Osteoblast (primary cell): ENCODE results near the gene MAU2. TPM values are rescaled to one million over a fixed set of nuclear protein-coding genes. Genes with fewer than 3 reads are reported as not detected.

Source experiments
- DNase-seq: peaks from one replicate; pipeline ENCODE4 v3.0.0; 2011; ENCODE audit warnings: low spot score, mixed read lengths; ENCODE audit not compliant: insufficient read length; ENCODE audit errors: missing footprints
- H2AFZ ChIP-seq: 2 replicates; pipeline ENCODE4 v1.6.0; 2011; ENCODE audit warnings: mild to moderate bottlenecking, low read length
- H3K27ac ChIP-seq: 2 replicates; pipeline ENCODE4 v1.5.1; 2011; ENCODE audit warnings: mild to moderate bottlenecking, low read depth, low read length, moderate library complexity
- H3K27me3 ChIP-seq: 2 replicates; pipeline ENCODE4 v1.6.0; 2012; ENCODE audit warnings: mild to moderate bottlenecking, control low read depth, inconsistent platforms, low read length, moderate library complexity; ENCODE audit not compliant: insufficient read depth
- H3K36me3 ChIP-seq: 2 replicates; pipeline ENCODE4 v1.5.1; 2011; ENCODE audit warnings: mild to moderate bottlenecking, low read length, control low read depth, moderate library complexity; ENCODE audit not compliant: insufficient read depth
- H3K4me1 ChIP-seq: 2 replicates; pipeline ENCODE4 v1.5.1; 2011; ENCODE audit warnings: mild to moderate bottlenecking, low read length, control low read depth, moderate library complexity; ENCODE audit not compliant: insufficient read depth
- H3K4me2 ChIP-seq: 2 replicates; pipeline ENCODE4 v1.6.0; 2011; ENCODE audit warnings: mild to moderate bottlenecking, low read length; ENCODE audit not compliant: insufficient read depth
- H3K4me3 ChIP-seq: fragments of 200-600 bp; sonication (generic); 3 replicates; pipeline ENCODE4 v1.5.1; 2012; ENCODE audit warnings: mild to moderate bottlenecking, low read length, inconsistent platforms; ENCODE audit not compliant: insufficient read depth
- H3K79me2 ChIP-seq: 2 replicates; pipeline ENCODE4 v1.6.0; 2012; ENCODE audit warnings: mild to moderate bottlenecking, low read length, control low read depth, inconsistent platforms; ENCODE audit not compliant: insufficient read depth
- H3K9me3 ChIP-seq: 2 replicates; pipeline ENCODE4 v1.5.1; 2011; ENCODE audit warnings: low read depth, low read length, control low read depth
- H4K20me1 ChIP-seq: 2 replicates; pipeline ENCODE4 v1.6.0; 2012; ENCODE audit warnings: mild to moderate bottlenecking, low read length, control low read depth; ENCODE audit not compliant: insufficient read depth
- CTCF ChIP-seq: IDR thresholded peaks from 2 replicates; pipeline ENCODE4 v1.5.1; 2011; ENCODE audit warnings: mild to moderate bottlenecking, low read depth, low read length, moderate library complexity; ENCODE audit errors: extremely low read depth
- total RNA-seq: library from RNA; depleted of rRNA; stranded (reverse); fragments of >200 nt; gene quantifications from 2 replicates; pipeline ENCODE4 v1.2.3, GENCODE V29; 2012

The MAU2 gene
- total RNA-seq, 1 donor: 39.1 TPM

GRCh38 chr19:19327672-19328071 lies 7.0 kb downstream of the MAU2 start:
- Histone ChIP-seq H3K36me3 (peaks cover 50% of the 10 kb centered on the region), H3K79me2 (peaks cover 77% of the 10 kb centered on the region), H3K4me3 (no peak overlapping the region), H3K4me2 (no peak overlapping the region), H2AFZ (no peak overlapping the region), H4K20me1 (peaks cover 34% of the 10 kb centered on the region), H3K27me3 (no peaks in the 10 kb centered on the region), H3K9me3 (no peaks in the 10 kb centered on the region), H3K4me1 (peaks cover 3% of the 10 kb centered on the region), H3K27ac (no peak overlapping the region)
- TF ChIP-seq CTCF: no peak
- DNase-seq: peak; percentile 66

DNA sequence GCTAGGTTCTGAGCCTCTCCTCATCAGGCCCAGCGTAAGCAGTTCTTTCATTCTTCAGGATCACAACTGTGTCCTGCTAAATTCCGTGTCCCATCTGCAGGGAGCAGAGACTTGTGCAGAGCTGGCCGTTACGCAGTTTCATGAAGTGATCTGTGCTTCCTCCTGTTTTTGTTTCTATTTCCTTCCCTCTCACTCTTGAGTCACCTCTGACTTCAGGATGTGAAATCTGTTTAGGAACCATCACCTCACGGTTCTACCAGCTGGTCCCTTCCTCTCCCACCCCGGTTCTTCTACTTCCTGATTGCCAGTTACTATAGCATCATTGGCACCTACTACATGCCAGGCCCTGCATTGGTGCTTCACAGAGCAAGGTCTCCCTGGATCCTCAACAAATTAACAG lies 8.5 kb downstream of the MAU2 start:
- no peaks in the 10 kb centered on the region for H3K27me3 ChIP-seq
- TF ChIP-seq CTCF: no peak
- no peak overlapping the region for H2AFZ ChIP-seq
- no peaks in the 10 kb centered on the region for H3K9me3 ChIP-seq
- no peak overlapping the region for H3K27ac ChIP-seq
- peaks cover 77% of the 10 kb centered on the region for H3K79me2 ChIP-seq
- peaks cover 34% of the 10 kb centered on the region for H4K20me1 ChIP-seq
- no peak for DNase-seq
- H3K4me3 ChIP-seq: no peak overlapping the region
- H3K36me3 ChIP-seq: peaks cover 47% of the 10 kb centered on the region
- no peaks in the 10 kb centered on the region for H3K4me1 ChIP-seq
- H3K4me2 ChIP-seq: no peak overlapping the region

DNA sequence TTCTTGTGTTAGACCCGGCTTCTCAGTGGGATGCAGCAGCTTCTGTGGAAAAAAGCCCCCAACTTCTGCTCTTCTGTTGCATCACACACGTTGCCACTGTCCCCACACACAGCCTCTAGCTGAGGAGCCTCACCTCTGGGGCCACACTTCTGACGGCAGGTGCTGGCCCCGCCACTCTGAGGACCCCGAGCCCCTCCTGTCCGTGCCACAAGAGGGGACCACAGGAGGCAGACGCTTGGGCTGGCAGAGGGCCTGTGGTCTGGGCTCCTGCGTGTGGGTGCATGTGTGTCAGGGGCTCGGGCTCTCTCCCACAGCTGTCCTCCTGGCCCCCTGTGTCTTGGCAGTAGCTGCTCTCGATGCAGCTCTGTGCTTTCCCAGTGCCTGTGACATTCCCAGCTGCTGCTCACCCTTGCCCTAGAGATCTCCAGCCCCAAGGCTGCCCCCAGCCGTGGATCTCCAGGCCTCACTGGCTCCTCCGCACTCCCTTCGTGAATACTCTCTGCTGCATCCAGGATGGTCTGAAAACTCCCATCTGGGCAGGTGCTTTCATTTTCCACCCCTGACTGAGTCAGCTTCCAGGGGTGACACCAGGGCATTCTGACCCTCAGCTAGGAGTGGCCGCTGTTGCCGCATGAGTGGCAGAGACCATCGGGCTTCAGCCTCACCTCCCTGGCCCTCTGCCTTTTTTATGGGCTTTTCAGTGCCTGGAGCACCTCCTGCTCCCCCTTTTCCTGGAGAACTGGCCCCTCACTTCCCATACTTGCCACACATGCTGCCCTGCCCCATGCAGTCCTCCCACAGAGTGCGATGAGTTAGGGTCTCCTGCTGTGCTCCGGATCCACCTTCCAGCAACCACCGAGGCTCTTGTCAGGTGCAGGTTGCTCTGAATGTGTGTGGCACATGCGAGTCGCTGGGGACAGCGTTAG lies 13.7 kb downstream of the MAU2 start:
- peak; percentile 73 for DNase-seq
- Histone ChIP-seq H3K79me2 (peaks cover 64% of the 10 kb centered on the region), H3K9me3 (no peaks in the 10 kb centered on the region), H4K20me1 (peaks cover 40% of the 10 kb centered on the region), H3K36me3 (peaks cover 70% of the 10 kb centered on the region), H3K4me2 (no peak overlapping the region), H3K27ac (no peak overlapping the region), H3K4me1 (peaks cover 16% of the 10 kb centered on the region), H3K4me3 (no peak overlapping the region), H3K27me3 (no peaks in the 10 kb centered on the region), H2AFZ (no peak overlapping the region)
- no peak for TF ChIP-seq CTCF

GRCh38 chr19:19334989-19335344 lies 14.3 kb downstream of the MAU2 start:
- peaks cover 68% of the 10 kb centered on the region for H3K36me3 ChIP-seq
- peaks cover 59% of the 10 kb centered on the region for H3K79me2 ChIP-seq
- no peak overlapping the region for H2AFZ ChIP-seq
- no peaks in the 10 kb centered on the region for H3K27me3 ChIP-seq
- TF ChIP-seq CTCF: no peak
- peaks cover 37% of the 10 kb centered on the region for H4K20me1 ChIP-seq
- no peak overlapping the region for H3K4me2 ChIP-seq
- no peaks in the 10 kb centered on the region for H3K9me3 ChIP-seq
- DNase-seq: peak; percentile 78
- peaks cover 16% of the 10 kb centered on the region for H3K4me1 ChIP-seq
- no peak overlapping the region for H3K27ac ChIP-seq
- no peak overlapping the region for H3K4me3 ChIP-seq
